Raji (cell line): Measurements from ENCODE around the gene EPHA3.

Experiments used
- POLR2A ChIP-seq: IDR thresholded peaks from 2 replicates; pipeline ENCODE4 v1.6.1; 2011; ENCODE audit warnings: low read depth, low read length, control low read depth; ENCODE audit not compliant: insufficient read depth

Gene EPHA3

GRCh38 chr3:89278302-89279025 lies 171.0 kb downstream of the EPHA3 start:
- TF ChIP-seq POLR2A = no peak

- TF ChIP-seq POLR2A = no peak
Measured at GRCh38 chr3:89280301-89280700, 172.9 kb downstream of the EPHA3 start.

- no peak for TF ChIP-seq POLR2A
Measured at GRCh38 chr3:89280822-89281365, 173.5 kb downstream of the EPHA3 start.

- TF ChIP-seq POLR2A = no peak
Measured at GRCh38 chr3:89287902-89288508, 180.6 kb downstream of the EPHA3 start.

- TF ChIP-seq POLR2A = no peak
Measured at GRCh38 chr3:89289574-89290190, 182.3 kb downstream of the EPHA3 start.

GRCh38 chr3:89297199-89297598 lies 189.8 kb downstream of the EPHA3 start:
- TF ChIP-seq POLR2A = no peak

GRCh38 chr3:89300526-89300925 lies 193.1 kb downstream of the EPHA3 start:
- TF ChIP-seq POLR2A = no peak

- TF ChIP-seq POLR2A = no peak
Measured at GRCh38 chr3:89300981-89301380, 193.6 kb downstream of the EPHA3 start.

GRCh38 chr3:89303701-89304100 lies 196.3 kb downstream of the EPHA3 start:
- no peak for TF ChIP-seq POLR2A

- no peak for TF ChIP-seq POLR2A
Measured at GRCh38 chr3:89306540-89306939, 199.1 kb downstream of the EPHA3 start.

GRCh38 chr3:89311581-89311980 lies 204.2 kb downstream of the EPHA3 start:
- no peak for TF ChIP-seq POLR2A

- TF ChIP-seq POLR2A = no peak
Measured at GRCh38 chr3:89312141-89312540, 204.7 kb downstream of the EPHA3 start.

GRCh38 chr3:89314454-89315098 lies 207.2 kb downstream of the EPHA3 start:
- no peak for TF ChIP-seq POLR2A

GRCh38 chr3:89315750-89316470 lies 208.5 kb downstream of the EPHA3 start:
- TF ChIP-seq POLR2A = no peak

GRCh38 chr3:89320186-89320585 lies 212.8 kb downstream of the EPHA3 start:
- no peak for TF ChIP-seq POLR2A
